KOPT-K1 (cell line): ENCODE measurements around the gene STAC3.

Experiments
- H3K27ac ChIP-seq: fragments of 200-600 bp; sonication (generic); 2 replicates; pipeline ENCODE4 v1.5.1; 2016; ENCODE audit warnings: antibody characterized with exemption, mild to moderate bottlenecking, low read depth, low read length; ENCODE audit not compliant: poor library complexity, severe bottlenecking
- H3K36me3 ChIP-seq: fragments of 200-600 bp; sonication (generic); 2 replicates; pipeline ENCODE4 v1.5.1; 2017; ENCODE audit warnings: antibody characterized with exemption, mild to moderate bottlenecking, low read length, moderate library complexity; ENCODE audit not compliant: insufficient read depth
- H3K9me3 ChIP-seq: fragments of 200-600 bp; sonication (generic); 2 replicates; pipeline ENCODE4 v1.5.1; 2017; ENCODE audit warnings: antibody characterized with exemption, low read length, mild to moderate bottlenecking; ENCODE audit not compliant: insufficient read depth, poor library complexity, severe bottlenecking

Gene STAC3

DNA sequence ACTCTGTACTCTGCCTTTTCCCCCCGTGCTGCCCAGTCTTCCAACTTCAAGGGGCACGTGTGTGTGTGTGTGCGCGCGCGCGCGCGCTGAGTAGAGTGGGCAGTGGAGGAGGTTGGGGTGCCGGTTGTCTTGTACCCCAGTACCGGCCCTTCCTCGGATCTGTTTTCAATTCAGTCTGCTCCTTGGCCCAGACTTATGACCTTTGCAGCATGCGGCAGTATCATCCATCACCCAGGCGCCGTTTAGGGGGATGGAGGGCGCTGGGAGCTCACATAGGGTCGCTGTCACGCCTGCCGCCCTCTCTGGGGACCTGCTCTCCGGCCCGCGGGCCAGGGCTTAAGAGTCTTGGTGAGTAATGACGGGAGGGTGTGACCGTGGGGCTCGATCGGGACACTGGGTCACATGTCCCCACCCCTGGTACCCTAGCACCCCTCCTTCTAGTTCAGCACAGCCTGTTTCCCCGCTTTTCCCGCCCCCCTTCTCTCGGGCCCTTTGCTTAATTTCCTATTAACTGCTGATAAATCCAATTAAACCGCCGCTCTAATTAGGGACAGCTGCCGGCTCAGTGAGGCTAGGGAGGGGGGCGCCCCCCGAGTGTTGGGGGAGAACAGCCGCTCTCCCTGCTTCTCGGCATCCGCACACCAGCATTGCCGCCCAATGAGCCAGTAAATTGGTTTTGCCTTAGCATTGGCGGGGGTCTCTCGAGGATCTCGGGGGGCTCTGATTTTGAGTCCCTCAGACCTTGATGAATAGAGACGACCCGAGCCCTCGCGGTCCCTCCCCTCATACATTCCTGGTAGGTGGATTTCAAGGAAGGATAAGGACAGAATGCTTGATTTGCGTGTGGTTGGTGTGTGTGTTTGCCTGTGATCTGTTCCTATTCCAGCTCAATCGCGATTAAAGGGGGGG lies 9.3 kb downstream of the STAC3 start:
- no peak overlapping the region for H3K27ac ChIP-seq
- no peaks in the 10 kb centered on the region for H3K36me3 ChIP-seq
- H3K9me3 ChIP-seq, result no peaks in the 10 kb centered on the region

DNA sequence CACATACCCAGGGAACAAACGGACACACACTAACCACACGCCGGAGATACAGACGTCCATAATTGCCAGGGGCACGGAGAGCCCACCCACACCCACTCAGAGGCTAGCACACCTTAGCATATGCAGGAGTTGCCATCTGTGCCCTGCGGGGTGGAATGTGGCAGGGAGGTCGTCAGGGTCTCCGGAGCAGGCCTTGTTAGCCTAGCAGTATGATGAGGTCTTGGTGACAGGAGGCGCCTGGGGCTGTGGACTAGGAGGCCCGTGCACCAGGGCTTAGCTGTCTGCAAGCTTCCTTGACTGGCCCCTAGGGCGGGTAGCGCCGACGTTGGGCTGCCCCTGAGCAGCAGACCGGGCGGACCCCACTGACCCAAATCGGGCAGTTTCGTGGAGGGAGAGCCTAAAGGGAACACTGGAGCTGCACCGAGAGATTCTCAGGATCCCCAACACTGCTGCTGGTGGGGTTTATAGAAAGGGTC lies 10.0 kb downstream of the STAC3 start:
- Histone ChIP-seq H3K36me3 (no peaks in the 10 kb centered on the region), H3K27ac (no peak overlapping the region), H3K9me3 (no peaks in the 10 kb centered on the region)

DNA sequence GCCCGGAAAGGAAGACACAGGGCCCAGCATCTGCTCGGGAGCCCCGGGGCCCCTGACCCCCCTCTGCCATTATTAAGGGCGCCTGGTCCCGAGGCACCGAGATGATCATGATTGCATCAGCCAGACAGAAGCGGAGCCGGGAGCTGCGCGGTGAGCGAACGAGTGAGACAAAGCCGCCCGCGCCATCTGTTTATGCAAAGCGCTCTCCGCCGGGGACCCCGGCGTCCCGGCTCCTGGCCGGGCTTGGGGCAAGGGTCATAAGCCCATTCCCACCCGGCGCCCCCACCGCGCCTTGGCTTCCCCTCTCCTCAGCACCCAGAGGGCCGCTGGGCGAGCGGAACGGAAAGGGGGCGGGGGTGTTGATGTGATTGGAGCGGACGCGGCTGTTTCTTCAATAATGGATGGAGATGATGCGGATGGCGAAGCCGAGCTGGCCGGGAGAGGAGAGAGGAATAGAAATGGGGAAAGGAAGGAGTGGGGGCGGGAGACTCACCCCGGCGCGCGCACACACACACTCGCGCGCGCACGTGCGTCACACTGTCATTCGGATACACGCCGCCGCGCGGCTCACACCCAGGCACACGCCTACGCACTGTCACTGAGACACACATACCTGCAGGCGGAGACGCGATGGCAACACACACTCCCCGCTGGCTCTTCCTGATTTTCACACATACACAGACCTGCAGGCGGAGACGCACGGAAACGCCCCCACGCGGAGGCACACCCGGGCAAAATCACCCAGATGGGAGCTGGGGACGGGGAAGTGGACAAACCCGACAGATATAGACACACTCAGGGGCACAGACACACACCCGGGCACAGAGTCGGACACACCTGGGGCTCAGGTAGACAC lies 10.7 kb downstream of the STAC3 start:
- H3K36me3 ChIP-seq, result no peaks in the 10 kb centered on the region
- no peak overlapping the region for H3K27ac ChIP-seq
- H3K9me3 ChIP-seq, result no peaks in the 10 kb centered on the region

DNA sequence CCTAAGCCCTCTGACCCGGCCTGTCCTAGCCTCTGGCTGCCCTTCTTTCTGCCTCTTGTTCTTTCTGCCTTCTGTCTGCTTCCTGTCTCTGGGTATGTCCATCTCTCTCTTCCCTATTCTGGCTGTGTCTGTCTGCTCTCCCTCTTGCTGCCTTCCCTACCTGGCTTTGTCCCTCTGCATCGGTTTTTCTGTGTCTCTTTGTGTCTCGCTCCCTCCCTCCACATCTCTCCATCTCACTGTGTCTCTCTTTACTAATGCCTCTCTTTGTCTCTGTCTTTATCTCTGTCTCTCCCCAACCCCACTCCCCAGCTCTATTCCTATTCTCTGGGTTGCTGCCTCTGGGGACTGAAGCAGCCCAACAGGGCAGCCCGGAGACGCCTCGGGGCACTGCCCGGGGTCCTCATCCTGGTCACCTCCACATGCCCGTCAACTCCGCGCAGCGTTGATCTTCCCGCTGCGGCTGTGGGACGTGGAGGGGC lies 11.4 kb downstream of the STAC3 start:
- no peaks in the 10 kb centered on the region for H3K9me3 ChIP-seq
- peaks cover 4% of the 10 kb centered on the region; the same call in 1 of the 2 replicates for H3K36me3 ChIP-seq
- no peak overlapping the region for H3K27ac ChIP-seq

DNA sequence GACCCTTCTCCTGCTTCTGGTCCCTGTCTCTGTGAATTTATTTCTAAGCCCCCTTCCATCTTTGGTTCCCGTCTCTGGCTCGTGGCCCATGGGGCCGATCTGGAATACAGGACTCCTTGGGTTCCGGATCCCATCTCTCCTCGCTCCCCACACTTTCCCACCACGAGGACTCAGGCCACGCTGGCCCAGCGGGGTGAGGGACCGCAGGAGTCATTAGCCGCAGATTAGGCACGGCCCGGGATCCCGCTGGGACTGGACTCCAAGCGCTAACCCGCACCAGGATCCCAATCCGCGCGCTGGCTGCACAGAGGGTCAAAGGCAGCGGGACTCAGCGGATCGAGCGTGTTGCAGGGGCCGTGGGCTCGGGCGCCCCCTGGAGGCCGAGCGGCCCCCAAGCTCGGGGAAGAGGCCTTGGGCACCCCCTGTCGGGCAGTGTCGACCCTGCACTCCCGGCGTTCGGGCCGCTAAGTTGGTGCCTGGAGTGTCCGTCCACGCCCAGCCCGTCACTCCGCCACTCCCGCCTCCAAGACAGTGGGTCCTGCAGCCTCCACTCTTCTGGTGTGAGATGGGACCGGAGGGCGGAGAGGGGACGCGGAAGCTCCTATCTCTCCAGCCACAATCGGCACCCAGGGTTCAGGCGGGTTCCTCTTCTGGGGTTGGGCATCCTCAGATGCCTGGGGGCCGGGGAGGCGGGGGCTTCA lies 12.0 kb downstream of the STAC3 start:
- H3K36me3 ChIP-seq, result peaks cover 10% of the 10 kb centered on the region
- no peaks in the 10 kb centered on the region for H3K9me3 ChIP-seq
- H3K27ac ChIP-seq, result no peak overlapping the region

DNA sequence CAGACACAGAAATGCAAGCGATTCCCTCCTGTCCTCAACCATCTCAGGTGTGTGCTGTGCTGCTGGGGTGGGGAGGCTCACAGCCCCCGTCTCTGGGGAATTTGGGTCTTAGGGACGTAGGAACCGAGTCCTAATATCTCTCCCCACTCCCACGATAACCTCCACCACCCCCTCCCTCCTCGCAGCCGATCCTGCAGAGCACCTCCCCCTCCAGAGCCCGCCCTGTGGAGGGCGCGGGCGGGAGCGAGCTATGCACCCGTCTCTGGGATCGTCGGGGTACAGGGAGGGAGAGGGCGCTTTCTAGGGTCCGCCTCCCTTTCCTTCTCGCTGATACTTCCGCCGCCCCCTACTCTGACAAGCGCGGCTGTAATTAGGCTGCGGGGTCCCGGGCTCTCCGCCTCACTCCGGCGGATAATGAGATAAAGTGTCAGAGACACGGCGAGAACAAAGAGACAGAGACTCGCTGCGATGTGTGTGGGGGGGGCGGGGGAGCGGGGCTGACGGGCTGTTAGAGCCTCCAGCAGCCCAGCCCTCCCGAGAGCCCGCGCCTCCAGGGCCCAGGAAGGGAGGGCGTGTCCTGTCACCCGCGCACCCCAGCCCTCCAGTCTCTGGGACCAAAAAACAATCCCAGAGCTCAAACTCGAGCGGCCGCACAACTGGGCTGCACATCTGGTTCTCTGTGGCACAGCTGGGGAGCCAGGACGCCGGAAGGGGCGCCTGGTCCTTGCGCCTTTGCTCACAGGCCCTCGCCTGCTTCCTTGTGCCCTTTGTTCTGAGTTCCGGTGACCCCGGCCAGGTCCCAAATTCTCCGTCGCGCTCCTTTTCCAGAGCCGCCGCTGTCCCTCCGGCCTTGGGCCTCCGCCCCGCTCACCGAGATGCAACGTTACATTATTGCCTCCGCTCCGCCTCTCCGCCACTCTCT lies 12.8 kb downstream of the STAC3 start:
- Histone ChIP-seq H3K27ac (no peak overlapping the region), H3K36me3 (peaks cover 18% of the 10 kb centered on the region), H3K9me3 (no peaks in the 10 kb centered on the region)

DNA sequence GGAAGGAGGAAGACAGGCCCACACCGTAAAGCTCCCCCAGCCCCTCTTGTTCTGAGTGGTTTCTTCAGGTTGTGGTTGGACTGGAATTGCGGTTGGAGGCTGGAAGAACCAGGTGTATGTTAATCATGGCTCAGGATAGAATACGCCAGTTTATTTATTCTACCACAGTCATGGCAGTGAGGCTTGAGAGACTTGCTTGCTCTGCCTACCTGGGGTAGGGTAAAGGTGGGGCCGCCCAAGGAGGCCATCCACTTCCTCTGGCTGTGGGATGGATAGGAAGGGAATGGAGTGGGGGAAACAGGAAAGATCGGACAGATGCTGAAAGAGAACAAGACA lies 13.4 kb downstream of the STAC3 start:
- no peak overlapping the region for H3K27ac ChIP-seq
- no peaks in the 10 kb centered on the region for H3K9me3 ChIP-seq
- peaks cover 24% of the 10 kb centered on the region for H3K36me3 ChIP-seq

DNA sequence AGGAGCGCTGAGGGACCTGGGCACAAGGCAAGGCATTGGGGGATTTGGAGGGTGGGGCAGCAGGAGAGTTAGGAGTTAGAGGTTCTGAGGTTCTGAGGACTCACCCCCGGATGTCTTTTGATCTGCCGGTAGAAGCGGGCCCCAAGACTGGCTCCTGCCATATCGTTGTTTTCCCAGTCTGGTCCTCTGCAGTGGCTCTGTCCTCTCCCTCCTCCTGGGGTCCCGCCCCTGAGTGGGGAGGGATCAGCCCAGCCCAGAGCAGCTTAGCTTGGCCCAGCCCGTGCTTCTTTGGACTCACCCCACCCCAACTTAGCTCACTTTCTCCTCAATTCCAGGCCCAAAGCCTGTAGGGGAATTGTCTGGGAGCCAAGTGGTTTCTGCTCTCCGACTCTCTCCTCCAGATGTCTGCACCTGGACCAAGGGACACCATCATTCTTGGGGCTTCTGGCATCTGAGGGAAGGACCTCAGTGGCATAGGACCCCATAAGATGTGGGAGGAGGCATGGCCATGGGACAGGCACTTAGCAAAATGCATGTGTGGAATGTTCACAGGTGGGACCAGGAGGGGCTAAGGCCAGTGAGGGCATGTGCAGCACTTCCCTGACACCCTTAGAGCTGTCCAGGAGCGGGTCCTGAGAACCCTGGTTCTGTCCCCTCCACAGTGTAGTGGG lies 13.9 kb downstream of the STAC3 start:
- Histone ChIP-seq H3K36me3 (peaks cover 29% of the 10 kb centered on the region), H3K27ac (no peak overlapping the region), H3K9me3 (no peaks in the 10 kb centered on the region)

DNA sequence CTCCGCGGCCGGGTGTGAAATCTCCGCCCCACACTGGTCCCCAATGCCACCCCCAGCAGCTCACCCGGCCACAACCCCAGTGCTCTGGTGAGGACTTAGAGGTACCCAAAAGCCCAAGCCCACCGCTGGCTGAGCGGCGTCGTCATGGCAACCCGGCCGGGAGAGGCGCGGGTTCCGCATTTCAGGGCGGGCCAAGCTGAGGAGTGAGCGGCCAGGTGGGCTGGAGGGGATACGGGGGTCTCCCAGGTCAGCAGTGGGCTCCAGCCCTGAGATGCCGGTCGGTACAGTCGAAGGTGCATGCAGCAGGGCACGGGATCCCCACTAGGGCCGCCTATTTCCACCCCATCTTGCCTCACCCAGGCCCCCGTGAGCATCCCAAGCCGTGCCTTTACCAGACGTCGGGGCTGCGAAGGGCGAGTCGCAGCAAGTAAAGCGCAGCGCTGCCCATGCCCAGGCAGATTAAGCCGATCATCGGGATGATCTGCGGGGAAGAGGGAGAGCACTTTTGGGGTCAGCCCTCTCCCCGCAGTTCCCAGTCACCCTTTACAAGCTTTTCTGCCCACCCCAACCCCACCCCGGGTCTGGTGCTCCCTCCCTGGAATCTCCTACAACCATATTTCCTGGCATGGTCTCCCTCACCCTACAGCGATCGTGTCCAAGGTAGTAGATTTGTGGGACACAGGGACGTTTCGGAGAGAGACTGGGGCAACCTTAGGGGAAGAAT lies 14.6 kb downstream of the STAC3 start:
- peaks cover 36% of the 10 kb centered on the region for H3K36me3 ChIP-seq
- no peaks in the 10 kb centered on the region for H3K9me3 ChIP-seq
- no peak overlapping the region for H3K27ac ChIP-seq

DNA sequence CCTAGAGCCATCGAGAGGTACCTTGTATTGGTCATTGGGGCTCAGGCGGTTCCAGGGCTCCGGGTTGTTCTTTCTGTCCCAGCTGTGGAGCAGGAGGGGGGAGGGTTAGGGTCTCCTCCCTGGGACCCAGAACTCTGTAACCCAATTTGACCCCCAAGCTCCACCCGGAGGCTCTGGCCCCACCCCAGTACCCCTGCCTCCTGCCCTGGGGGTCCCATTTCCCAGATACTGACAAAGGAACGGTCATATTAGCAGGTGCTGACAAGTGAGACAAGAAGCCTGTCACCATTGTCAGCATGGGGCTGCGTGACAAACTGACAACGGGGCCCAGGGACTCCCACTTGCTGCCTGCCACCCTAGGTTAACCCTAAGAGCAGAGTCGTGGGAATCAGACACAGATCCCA lies 15.3 kb downstream of the STAC3 start:
- no peak overlapping the region for H3K27ac ChIP-seq
- peaks cover 41% of the 10 kb centered on the region for H3K36me3 ChIP-seq
- H3K9me3 ChIP-seq, result no peaks in the 10 kb centered on the region

DNA sequence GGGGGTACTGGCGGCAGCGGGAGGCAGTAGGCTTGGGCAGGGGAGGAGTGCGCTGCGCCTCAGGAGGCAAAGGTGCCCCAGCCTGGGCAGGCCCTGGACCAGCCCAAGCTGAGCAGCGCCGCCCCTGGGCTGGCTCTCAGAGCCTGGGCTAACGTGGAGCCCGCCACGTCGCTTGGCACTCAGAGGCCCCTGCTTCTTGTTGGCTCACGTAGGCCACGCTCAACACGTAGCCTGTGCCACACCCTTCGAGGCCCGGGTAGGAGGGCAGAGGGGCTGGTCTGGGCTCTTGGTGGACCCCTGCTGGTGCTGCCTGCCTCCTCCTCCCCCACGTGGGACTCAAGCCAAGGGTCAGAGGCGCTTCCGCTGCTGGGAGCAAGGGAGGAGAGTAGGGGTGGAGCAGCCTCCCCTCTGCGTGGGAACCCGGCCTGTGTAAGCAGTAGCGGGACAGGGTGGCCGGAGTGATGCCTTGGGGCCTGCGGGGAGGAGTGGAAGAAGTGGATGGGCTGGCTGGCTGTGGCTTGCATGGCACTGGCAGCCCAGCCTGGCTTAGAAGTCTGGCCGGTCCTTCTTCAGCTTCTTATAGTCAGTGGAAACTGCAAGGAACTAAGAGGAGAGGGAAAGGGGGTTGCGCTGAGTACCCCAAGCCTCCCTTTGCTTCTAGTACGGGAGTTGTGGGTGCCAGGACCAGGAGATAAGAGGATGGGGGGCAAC lies 15.8 kb downstream of the STAC3 start:
- peaks cover 41% of the 10 kb centered on the region for H3K36me3 ChIP-seq
- H3K27ac ChIP-seq, result no peak overlapping the region
- H3K9me3 ChIP-seq, result no peaks in the 10 kb centered on the region

DNA sequence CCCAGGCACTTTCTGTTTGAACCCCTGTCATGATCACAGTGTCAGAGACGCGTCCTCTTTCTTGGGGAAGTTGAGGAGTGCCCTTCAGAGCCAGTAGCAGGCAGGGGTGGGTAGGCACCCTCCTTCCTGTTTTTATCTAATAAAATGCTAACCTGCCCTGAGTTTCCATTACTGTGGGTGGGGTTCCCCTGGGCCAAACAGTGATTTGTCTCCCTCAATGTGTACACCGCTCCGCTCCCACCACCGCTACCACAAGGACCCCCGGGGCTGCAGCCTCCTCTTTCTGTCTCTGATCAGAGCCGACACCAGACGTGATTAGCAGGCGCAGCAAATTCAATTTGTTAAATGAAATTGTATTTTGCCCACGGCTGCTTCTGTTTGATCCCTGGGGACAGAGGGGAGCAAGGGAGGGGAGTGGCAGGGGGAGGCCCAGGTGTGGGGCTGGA lies 16.4 kb downstream of the STAC3 start:
- no peaks in the 10 kb centered on the region for H3K9me3 ChIP-seq
- H3K27ac ChIP-seq, result no peak overlapping the region
- peaks cover 41% of the 10 kb centered on the region for H3K36me3 ChIP-seq

DNA sequence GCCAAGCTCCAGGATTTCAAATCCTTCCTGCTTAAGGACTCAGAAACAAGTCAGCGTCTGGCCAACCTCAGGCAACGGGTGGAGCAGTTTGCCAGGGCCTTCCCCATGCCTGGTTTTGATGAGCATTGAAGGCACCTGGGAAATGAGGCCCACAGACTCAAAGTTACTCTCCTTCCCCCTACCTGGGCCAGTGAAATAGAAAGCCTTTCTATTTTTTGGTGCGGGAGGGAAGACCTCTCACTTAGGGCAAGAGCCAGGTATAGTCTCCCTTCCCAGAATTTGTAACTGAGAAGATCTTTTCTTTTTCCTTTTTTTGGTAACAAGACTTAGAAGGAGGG lies 16.8 kb downstream of the STAC3 start:
- H3K27ac ChIP-seq, result no peak overlapping the region
- H3K9me3 ChIP-seq, result no peaks in the 10 kb centered on the region
- peaks cover 41% of the 10 kb centered on the region for H3K36me3 ChIP-seq
